Body of pancreas (tissue), 4 donors: ENCODE results near the gene MAP3K5.

ENCODE experiments used
- POLR2A ChIP-seq, 3 donors: fragments of 450-650 bp; IDR thresholded peaks; one replicate each; pipeline ENCODE4 v1.6.1; 2016; ENCODE audit warnings: antibody characterized with exemption in 3 of 3, mild to moderate bottlenecking in 2 of 3
- TF ChIP-seq, protein P1 (sequence below), 7 experiments: fragments of 450-650 bp in 4 of 7; fragments of 200-600 bp in 3 of 7; sonication (generic) in 3 of 7; IDR thresholded peaks; one replicate each; pipeline ENCODE4 v1.5.1; 2016 to 2019; ENCODE audit warnings: antibody characterized with exemption in 7 of 7

DNA sequence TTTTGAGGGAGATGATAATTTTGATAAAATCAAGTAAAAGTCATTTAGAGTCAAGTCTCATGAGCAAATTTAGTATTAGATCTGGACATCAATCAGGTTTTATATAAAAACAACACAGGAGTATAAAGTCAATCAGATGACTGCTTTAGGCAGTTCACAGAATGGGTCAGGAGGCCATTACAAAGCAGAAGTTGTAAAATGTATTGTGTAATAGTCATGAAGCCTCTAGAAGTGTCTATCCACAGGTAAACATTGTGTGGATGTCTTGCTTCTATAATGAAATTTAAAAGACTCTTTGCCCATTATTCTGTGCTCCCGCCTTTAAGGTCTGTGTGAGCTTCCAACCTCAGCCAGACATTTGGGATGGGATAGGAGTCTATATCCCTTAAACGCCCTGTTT lies 270.9 kb downstream of the MAP3K5 start:
- no peak for TF ChIP-seq POLR2A (IDR thresholded peaks at IDR 0.05)
- TF ChIP-seq, protein P1, sequence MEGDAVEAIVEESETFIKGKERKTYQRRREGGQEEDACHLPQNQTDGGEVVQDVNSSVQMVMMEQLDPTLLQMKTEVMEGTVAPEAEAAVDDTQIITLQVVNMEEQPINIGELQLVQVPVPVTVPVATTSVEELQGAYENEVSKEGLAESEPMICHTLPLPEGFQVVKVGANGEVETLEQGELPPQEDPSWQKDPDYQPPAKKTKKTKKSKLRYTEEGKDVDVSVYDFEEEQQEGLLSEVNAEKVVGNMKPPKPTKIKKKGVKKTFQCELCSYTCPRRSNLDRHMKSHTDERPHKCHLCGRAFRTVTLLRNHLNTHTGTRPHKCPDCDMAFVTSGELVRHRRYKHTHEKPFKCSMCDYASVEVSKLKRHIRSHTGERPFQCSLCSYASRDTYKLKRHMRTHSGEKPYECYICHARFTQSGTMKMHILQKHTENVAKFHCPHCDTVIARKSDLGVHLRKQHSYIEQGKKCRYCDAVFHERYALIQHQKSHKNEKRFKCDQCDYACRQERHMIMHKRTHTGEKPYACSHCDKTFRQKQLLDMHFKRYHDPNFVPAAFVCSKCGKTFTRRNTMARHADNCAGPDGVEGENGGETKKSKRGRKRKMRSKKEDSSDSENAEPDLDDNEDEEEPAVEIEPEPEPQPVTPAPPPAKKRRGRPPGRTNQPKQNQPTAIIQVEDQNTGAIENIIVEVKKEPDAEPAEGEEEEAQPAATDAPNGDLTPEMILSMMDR (IDR thresholded peaks at IDR 0.05) = no peak
